GM21717 (cell line): ENCODE data around the gene RANGAP1.
"Not testable (repeated sequence)": the region's sequence is repeated elsewhere in the genome, so short reads cannot be mapped to it uniquely, and the experiment has no call there.

Experiments
- ATAC-seq: cut with Tn5 transposase; IDR thresholded peaks from one replicate; pipeline ENCODE4 v1.9.1; 2021; ENCODE audit warnings: mild to moderate bottlenecking, moderate library complexity; ENCODE audit not compliant: unreplicated experiment

The RANGAP1 gene

DNA sequence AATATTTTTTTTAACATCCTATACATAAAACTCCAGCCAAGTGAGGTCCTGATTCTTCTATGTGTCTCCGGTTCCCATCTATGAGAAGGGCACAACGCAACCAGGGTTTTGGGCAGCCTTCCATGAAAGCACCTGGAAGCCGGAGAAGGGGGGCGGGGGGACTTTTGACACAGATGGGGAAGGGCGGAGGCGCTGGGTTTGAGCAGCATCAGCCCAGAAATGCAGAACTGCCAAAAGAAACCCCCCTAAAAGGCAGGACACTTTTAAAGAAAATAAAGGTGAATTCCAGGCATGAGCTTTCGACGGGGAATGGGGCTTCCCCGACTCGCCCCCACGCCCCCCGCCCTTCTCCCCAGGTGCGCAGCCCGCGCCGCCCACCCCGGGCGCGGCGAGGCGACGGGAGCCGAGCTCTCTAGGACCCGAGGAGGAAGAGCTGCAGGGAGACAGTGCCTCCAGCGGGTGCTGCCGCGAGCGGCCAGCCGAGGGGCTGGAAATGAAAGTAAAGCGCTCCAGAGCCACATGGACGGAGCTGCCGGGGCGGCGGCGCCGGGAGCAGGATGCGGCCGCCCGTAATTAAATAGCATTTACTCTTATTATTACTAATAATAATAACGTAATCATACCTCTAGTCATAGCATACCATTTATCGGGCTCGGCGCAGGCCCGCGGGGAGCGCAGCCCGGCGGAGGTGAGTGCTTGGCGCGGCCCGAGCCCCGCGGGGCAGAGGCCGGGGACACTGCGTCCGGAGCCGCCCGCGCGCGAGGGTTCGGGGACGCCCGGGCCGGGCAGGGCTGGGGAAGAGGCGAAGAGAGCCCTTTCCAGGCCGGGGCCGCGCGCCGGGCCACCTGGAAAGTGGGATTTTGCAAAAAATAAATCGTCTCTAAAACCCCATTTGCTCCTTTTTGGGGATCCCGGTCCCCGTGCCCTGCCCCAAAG lies 15.4 kb upstream of the RANGAP1 start, which contains the start of gene ZC3H7B:
Gene ZC3H7B, plus strand, starts transcription at position 441 of the 936 bp plus-strand sequence. CDS start 19,136 bp downstream, outside the sequence.
- peak; percentile 78 for ATAC-seq

DNA sequence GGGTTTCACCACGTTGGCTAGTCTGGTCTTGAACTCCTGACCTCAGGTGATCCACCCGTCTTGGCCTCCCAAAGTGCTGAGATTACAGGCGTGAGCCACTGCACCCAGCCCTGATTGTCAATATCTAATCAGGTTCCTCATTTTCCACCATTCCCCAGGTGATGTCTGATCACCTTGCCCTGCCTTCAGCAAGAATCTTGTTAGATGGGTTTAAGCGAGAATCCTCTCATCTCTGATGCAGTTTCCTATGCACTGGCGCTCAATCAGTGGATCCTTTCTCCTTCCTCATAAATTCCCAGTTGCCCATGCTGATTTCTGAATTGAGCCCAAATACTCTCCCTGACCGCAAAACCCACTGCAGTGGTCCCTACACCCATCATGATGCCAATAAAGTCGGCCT lies 14.7 kb upstream of the RANGAP1 start:
- no peak for ATAC-seq

DNA sequence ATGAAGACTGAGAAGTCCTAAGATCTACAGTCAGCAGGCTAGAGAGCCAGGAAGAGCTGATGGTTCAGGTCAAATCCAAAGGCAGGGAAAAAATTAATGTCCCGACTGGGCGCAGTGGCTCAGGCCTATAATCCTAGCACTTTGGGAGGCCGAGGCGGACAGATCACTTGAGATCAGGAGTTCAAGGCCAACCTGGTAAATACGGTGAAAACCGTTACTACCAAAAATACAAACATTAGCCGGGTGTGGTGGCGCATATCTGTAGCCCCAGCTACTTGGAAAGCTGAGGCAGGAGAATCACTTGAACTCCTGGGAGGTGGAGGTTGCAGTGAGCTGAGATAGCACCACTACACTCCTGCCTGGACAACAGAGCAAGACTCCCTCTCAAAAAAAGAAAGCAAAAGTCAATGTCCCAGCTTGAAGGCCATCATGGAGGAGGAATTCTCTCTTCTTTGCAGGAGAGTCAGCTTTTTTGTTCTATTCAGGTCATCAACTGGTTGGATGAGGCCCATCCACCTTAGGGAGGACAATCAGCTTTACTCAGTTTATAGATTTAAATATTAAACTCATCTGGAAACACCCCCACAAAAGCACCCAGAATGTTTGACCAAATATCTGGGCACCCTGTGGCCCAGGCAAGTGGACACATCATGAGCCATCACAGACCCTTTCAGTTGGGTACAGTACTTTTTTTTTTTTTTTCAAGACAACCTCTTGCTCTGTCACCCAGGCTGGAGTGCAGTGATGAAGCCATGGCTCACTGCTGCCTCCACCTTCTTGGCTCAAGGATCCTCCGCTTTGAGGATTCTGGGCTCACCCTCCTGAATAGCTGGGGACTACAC lies 11.1 kb upstream of the RANGAP1 start:
- ATAC-seq = no peak

DNA sequence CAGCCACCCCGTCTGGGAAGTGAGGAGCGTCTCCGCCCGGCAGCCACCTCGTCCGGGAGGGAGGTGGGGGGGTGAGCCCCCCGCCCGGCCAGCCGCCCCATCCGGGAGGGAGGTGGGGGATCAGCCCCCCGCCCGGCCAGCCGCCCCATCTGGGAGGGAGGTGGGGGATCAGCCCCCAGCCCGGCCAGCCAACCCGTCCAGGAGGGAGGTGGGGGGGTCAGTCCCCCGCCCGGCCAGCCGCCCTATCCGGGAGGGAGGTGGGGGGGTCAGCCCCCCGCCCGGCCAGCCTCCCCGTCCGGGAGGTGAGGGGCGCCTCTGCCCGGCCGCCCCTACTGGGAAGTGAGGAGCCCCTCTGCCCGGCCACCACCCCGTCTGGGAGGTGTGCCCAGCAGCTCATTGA lies 8.8 kb upstream of the RANGAP1 start:
- not testable (repeated sequence) for ATAC-seq

- ATAC-seq = no peak
Observed at GRCh38 chr22:41290262-41291221, 4.6 kb upstream of the RANGAP1 start.

DNA sequence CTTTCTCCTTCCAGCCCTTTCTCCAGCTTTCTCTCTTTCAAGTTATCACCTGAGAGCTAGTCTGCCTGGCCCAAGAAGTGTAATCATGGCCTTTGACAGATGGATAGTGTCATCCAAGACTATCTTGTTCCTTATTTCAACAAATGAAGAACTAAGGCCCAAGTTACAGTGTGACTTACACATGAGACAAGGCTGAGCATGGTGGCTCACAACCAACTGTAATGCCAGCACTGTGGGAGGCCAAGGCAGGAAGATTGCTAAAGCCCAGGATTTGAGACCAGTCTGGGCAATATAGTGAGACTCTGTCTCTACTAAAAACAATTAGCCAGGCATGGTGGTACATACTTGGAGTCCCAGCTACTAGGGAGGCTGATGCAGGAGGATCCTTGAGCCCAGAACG lies 3.7 kb upstream of the RANGAP1 start:
- no peak for ATAC-seq

- ATAC-seq = no peak
Observed at GRCh38 chr22:41288245-41288946, 2.4 kb upstream of the RANGAP1 start.

DNA sequence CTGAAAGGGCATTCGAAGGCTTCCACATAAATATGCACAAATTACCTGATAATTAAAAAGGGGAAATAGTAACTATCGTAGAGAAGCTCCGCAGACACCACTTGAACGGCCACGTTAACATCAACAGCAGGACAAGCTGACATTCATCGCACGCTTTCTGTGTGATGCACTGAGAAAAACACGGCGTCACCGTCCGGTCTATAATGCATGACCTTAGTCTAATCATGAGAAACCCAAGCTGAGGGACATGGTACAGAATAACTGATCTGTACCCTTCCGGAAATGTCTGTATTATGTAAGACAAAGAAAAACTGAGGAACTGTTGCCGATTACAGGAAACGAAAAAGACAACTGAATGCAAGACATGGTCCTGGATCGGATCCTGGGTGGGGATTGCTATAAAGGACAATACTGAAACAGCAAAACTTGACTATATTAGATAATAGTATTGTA lies 678 bp upstream of the RANGAP1 start:
- peak; percentile 18 for ATAC-seq

DNA sequence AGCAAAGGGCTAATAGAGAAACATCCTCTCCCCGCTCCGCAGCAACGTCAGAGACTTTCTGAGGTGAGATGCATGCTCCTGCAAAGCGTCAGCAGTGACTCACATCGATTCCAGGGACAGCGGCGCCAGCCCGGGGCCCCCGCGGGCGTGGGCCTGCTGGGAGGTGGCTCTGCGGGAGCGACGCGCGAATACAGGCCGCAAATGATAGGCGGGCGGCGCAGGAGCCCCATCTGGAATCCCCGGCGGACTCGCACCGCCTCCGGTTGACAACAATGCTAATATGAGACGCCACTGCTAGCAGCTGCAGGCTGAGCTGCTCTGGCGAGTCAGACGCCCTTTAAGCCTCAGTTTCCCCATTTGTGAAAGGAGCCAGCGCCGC lies 557 bp downstream of the RANGAP1 start:
- ATAC-seq = peak; percentile 25

DNA sequence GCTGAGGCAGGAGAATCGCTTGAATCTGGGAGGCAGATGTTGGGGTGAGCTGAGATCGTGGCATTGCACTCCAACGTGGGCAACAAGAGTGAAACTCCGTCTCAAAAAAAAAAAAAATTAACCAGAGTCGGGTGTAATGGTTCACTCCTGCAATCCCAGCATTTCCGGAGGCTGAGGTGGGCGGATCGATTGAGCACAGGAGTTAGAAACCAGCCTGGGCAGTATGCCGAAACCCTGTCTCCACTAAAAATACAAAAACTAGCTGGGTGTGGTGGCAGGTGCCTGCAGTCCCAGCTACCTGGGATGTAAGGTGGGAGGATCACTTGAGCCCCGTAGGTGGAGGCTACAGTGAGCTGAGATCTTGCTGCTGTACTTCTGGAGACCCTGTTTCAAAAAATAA lies 1.5 kb downstream of the RANGAP1 start:
- ATAC-seq = no peak

GRCh38 chr22:41280854-41281253 lies 5.1 kb downstream of the RANGAP1 start:
- ATAC-seq = no peak

- ATAC-seq = no peak
Observed at GRCh38 chr22:41280065-41280464, 5.9 kb downstream of the RANGAP1 start.

DNA sequence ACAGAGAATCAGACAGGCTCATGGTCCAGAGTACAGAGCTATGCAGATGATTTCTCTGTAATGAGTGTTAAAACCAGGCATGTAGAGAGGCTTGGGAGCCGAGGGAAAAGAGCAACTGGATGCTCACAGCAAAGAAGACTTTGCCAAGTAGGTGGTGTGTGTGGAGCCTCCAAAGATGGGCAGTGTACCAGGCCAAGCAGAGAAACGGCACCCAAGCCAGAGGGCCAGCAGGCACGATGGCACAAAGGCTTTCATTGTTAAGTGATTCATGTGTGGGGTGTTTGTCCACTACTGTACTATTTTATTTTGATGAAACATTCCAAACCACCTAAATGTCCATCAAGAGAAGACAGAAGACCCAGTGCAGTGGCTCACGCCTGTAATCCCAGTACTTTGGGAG lies 11.1 kb downstream of the RANGAP1 start:
- no peak for ATAC-seq

- no peak for ATAC-seq
Observed at GRCh38 chr22:41273128-41273527, 12.9 kb downstream of the RANGAP1 start.

- no peak for ATAC-seq
Observed at GRCh38 chr22:41271787-41272186, 14.2 kb downstream of the RANGAP1 start.

DNA sequence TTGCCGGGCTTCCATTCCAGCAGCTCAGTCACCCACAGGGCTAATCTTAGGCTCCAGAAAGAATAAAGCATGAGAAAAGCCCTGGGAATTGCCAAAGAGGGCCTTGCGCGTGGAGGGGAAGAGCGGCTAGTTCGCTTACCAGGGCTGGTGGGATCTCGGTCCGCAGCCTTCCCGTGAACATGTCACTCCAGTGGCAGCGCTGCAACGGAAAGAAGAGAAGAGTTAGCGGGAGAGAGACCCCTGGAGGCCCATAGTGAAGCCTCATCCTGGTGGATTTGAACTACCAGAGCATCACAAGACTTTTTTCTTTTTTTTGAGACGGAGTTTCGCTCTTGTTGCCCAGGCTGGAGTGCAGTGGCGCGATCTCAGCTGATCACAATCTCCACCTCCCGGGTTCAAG lies 18.0 kb downstream of the RANGAP1 start:
- no peak for ATAC-seq

- ATAC-seq = no peak
Observed at GRCh38 chr22:41264408-41264941, 21.5 kb downstream of the RANGAP1 start.

DNA sequence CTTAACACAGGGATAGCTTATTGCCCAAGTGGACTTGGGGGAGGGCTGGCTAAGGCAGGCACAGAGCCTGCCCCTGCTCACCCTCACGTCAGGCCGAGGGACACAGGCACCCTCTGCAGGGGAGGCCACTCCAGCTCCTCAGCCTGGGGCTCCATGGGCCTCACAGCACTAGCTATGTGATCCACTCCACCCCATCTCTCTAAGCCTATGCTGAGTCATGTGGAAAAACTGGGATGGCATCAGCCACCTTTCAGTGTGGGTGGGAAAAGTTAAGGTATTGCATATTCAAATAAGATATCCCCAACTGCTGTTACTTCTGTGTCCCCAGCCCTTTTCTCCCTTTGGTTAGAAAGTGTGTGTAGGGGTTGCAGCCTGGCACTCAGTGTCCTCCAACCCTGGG lies 22.3 kb downstream of the RANGAP1 start:
- no peak for ATAC-seq

DNA sequence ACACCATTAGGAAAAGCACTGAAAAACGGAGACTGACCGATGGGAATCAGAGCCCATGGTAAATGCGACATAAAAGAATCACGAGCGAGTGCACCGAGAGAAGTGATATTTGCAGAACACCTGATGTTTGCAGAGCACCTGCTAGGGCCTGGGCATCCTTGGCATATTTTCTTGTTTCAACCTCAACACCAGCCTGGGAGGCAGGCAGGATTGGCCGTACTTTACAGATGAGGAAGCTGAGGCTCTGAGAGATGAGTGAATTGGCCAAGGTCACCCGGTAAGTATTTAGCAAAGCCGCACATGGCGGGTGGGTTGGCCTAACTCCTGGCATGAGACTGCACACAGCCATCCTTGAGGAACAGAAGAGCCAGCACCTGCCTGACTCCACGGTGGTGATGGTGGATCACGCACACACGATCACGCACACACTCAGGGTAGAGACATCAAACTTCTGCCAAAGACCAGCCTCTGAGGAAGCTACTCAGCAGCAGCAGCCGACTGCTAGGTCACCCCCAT lies 23.7 kb downstream of the RANGAP1 start:
- ATAC-seq = no peak
